Esophagus squamous epithelium (tissue), 4 donors: ENCODE data around the gene TEX48.

Experiments
- CTCF ChIP-seq, 6 experiments: fragments of 450-650 bp in 4 of 6; fragments of 200-600 bp in 2 of 6; sonication (generic) in 2 of 6; IDR thresholded peaks; one replicate each; pipeline ENCODE4 v1.5.1; 2016 to 2019; ENCODE audit warnings: antibody characterized with exemption in 6 of 6, mild to moderate bottlenecking in 4 of 6, moderate library complexity in 4 of 6
- POLR2A ChIP-seq, 4 donors: fragments of 450-650 bp; IDR thresholded peaks; one replicate each; pipeline ENCODE4 v1.6.1; 2017; ENCODE audit warnings: antibody characterized with exemption in 4 of 4, mild to moderate bottlenecking in 4 of 4, moderate library complexity in 3 of 4

GRCh38 chr9:114721491-114722079 is 39.6 kb upstream of the TEX48 start:
- TF ChIP-seq CTCF (IDR thresholded peaks at IDR 0.05) (no peak), POLR2A (IDR thresholded peaks at IDR 0.05) (no peak)
